NCI-H524 treated with DMSO at 0.1 percent for 48 hours (cell line): ENCODE results near the gene RLIM.

Experiments used
- DNase-seq: peaks from one replicate; lab custom pipeline; 2025; lab: John Stamatoyannopoulos, UW

The RLIM gene

GRCh38 chrX:74536152-74536831, 78.1 kb downstream of the RLIM start:
- DNase-seq: peak; percentile 81

GRCh38 chrX:74535408-74536151, 78.8 kb downstream of the RLIM start:
- peak; percentile 24 for DNase-seq
